ENCODE results near the gene PFKL. TPM values are rescaled to one million over a fixed set of nuclear protein-coding genes. Genes with fewer than 3 reads are reported as not detected.
"Not testable (repeated sequence)": the region's sequence is repeated elsewhere in the genome, so short reads cannot be mapped to it uniquely, and the experiment has no call there.

Gene PFKL
- polyA plus RNA-seq, 1 donor = 117 TPM

DNA sequence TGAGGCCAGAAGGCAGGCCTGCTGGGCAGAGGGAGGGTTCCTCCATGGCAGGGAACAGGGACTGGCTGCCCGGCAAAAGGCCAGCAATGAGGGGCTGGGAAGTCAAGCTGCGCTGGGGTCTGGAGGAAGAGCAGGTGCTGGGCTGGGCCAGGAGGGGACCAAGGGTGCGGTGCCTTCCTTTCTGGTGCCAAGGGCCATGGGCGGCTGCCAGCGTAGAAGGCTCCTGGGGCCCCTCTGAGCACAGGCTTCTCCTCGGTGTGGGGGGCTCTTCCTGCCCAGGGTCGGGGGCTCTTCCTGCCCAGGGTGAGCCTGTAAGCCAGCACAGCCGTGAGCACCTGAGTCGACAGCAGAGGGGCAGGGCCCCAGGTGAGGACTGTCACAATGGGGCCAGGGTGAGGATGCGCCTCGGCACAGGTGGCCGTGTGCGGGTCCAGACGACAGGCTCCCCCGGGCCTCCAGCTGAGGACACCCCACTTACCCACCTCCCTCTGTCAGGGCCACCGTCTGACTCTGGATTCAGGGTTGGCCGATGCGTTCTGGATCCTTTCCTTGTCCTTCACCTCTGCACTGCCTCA lies 27.5 kb upstream of the PFKL start:
- no peak for DNase-seq

DNA sequence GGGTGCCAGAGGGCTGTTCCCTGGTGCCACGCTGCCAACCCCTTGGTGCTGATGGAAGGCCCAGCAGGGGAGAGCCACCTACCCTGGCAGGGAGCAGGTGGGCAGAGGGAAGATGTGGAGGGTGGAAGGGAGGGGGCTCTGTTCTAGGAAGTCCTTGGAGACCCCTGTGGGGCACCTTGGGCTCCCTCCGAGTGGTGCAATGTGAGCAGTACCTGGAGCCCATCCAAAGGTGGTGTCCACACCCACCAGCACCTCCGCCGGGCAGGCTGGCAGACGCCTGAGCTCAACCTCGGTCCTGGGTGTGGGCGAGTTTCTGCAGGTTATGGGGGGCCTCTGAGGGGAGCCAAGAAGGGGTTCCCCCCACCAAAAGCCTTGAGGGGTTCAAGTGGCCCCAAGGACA lies 26.8 kb upstream of the PFKL start:
- DNase-seq = no peak

- DNase-seq = no peak
These were observed 24.8 kb upstream of the PFKL start for GRCh38 chr21:44275041-44275440.

- no peak for DNase-seq
These were observed 20.2 kb upstream of the PFKL start for GRCh38 chr21:44279354-44280260.

GRCh38 chr21:44281801-44282200 lies 18.1 kb upstream of the PFKL start:
- no peak for DNase-seq

- DNase-seq = no peak
These were observed 17.5 kb upstream of the PFKL start for GRCh38 chr21:44282370-44282769.

- not testable (repeated sequence) for DNase-seq
These were observed 16.6 kb upstream of the PFKL start for GRCh38 chr21:44283211-44283785.

GRCh38 chr21:44283948-44284347 lies 15.9 kb upstream of the PFKL start:
- no peak for DNase-seq

GRCh38 chr21:44285138-44285992 lies 14.5 kb upstream of the PFKL start, which contains the start of gene AIRE:
Gene AIRE, plus strand, starts transcription at chr21:44285876. Its CDS starts 131 bp downstream, at chr21:44286007.
- DNase-seq = no peak

- DNase-seq = no peak
These were observed 13.7 kb upstream of the PFKL start for GRCh38 chr21:44286086-44286715.

- DNase-seq = no peak
These were observed 12.9 kb upstream of the PFKL start for GRCh38 chr21:44286716-44287632.

GRCh38 chr21:44288251-44289110 lies 11.4 kb upstream of the PFKL start:
- no peak for DNase-seq

GRCh38 chr21:44289381-44290010 lies 10.4 kb upstream of the PFKL start:
- no peak for DNase-seq

DNA sequence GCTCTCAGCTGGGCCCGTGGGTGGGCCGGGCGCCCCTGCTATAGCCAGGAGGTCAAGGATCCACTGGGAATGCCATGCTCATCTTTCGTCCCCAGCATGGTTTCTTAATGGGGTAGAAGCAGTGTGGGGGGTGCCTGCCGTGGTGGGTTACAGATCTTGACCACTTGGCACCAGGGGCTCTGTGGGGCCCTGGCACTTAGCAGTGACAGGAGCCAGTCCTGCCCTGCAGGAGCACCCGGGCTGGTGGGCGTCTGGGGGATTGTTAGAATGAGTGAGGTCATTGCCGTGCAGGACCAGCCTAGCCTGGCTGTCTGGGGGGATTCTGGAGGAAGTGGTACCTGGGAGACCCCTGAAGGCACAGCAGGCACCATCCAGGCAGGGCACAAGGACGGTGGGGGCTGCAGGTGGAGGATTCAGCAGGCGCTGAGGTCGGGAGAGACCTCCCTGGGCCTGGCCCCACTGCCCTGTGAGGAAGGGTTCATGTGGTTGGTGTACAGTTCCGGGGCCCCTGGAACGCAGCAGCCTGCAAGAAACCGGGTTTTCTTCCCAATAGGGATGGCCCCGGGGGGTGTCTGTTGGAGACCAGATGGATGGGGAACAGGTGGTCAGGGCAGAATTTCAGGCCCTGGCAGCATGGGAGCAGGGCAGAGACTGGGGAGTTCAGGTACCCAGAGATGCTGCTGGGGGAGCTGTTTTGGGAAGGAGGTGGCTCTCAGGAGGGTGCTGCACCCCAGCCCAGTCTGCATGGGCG lies 9.4 kb upstream of the PFKL start:
- DNase-seq = no peak

DNA sequence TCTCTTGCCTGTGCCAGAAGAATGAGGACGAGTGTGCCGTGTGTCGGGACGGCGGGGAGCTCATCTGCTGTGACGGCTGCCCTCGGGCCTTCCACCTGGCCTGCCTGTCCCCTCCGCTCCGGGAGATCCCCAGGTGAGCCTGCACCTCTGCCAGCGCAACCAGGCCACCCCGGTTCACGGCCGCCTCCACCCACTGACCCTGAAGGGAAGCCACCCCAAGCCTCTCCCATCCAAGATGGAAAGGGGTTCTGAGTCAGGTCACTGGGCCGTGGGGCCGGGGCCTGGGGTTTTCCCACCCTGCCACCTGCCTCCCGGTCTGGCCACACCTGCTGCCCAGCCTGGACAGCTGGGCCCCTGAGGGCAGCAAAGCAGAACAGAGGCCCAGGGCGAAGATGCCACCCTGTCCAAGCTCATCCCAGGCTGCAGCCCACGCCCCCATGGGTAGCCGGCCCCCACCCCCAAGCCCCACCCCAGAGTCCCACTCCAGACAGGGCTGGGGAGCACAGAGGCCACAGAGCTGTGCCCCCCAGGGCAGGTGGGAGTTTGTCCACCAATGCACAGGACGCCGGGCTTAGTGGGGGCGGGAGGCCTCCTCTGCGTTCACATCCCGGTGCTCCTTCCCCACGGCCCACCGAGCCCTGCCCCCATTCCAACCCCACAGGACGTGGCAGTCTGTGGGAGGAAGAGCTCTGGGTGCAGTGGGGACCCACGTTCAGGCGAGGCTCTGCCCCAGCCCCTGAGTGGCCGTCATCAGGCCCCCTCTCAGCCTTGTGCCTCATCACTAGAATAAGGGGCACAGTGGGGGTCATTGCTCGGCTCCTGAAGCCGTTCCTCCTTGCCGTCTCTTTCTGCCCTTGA lies 8.5 kb upstream of the PFKL start:
- DNase-seq = no peak

DNA sequence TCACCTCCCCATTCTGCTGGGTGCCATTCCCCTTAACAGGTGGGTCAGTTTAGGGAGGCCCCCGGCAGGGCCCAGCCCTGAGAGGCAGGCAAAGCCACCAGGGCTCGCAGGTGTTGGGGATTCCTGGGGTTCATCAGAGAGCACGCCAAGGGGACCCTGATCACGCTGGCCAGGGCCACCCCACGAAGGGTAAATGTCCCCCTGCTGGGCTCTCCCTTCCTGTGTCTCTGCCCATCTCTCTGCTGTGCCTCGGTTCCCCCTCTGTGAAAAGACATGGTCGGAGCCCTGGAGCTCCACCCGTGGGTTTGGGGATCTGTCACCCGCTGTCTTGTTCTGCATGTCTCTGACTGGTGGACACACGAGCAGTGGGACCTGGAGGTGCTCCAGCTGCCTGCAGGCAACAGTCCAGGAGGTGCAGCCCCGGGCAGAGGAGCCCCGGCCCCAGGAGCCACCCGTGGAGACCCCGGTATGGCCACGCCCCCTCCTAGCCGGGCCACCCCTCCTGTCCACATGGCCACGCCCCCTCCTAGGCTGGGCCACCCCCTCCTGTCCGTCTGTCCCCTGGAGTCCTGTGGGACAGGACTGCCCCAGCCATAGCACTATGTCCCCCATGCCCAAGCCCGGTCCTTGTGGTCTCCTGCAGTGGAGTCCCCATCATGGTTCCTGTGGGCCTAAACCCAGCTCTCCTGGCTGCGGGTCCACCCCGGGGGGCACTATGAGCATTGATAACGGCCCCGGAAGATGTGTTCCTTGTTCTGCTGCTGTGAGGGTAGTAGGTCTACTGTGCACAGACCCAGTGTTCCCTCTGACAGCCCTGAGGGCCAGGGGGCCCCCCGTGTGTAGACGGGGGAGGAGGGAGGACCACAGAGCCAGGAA lies 7.7 kb upstream of the PFKL start:
- DNase-seq = no peak

Measured in left kidney (tissue), 2 donors.